RWPE1 (cell line): ENCODE results near the gene DSCAML1.

ENCODE experiments used
- CTCF ChIA-PET: fragments of 350-600 bp; sonication (Branson Sonifier 250); formaldehyde crosslinking; extraction: SDS; loops from one replicate; lab custom pipeline; 2021; lab: Yijun Ruan, JAX
- POLR2A ChIA-PET: fragments of 400-600 bp; formaldehyde crosslinking; extraction: SDS; loops from one replicate; lab custom pipeline; 2020; ENCODE audit warnings: antibody characterized with exemption; ENCODE audit not compliant: low non-redundant PET; lab: Yijun Ruan, JAX
- DNase-seq: peaks from one replicate; pipeline ENCODE4 v3.0.0; 2012; ENCODE audit warnings: low spot score
- H3K27ac ChIP-seq: fragments of 450-650 bp; 2 replicates; pipeline ENCODE4 v1.5.1; 2017
- CTCF ChIP-seq: fragments of 450-650 bp; conservative IDR thresholded peaks from 2 replicates; pipeline ENCODE4 v1.5.1; 2017; ENCODE audit warnings: low read depth, mild to moderate bottlenecking

DSCAML1 gene

GRCh38 chr11:117754030-117754429 lies 43.0 kb downstream of the DSCAML1 start:
- no peak for DNase-seq
- no peak overlapping the region for H3K27ac ChIP-seq
- CTCF ChIA-PET, result interaction anchor here (0.7 kb wide), 1 partner anchor 62 kb away, joined by 3 read pairs; no protein-coding TSS in a partner anchor
- POLR2A ChIA-PET, result no interaction called here
- TF ChIP-seq CTCF, result no peak

- DNase-seq, result no peak
- no peak overlapping the region for H3K27ac ChIP-seq
- no peak for TF ChIP-seq CTCF
- POLR2A ChIA-PET, result no interaction called here
- CTCF ChIA-PET, result no interaction called here
These were observed 44.2 kb downstream of the DSCAML1 start for GRCh38 chr11:117752721-117753237.

GRCh38 chr11:117752071-117752470 lies 44.9 kb downstream of the DSCAML1 start:
- no peak for DNase-seq
- TF ChIP-seq CTCF, result no peak
- ChIA-PET CTCF (no interaction called here), POLR2A (no interaction called here)
- H3K27ac ChIP-seq, result no peak overlapping the region

- no peak for TF ChIP-seq CTCF
- POLR2A ChIA-PET, result no interaction called here
- H3K27ac ChIP-seq, result no peak overlapping the region
- CTCF ChIA-PET, result no interaction called here
- no peak for DNase-seq
These were observed 45.9 kb downstream of the DSCAML1 start for GRCh38 chr11:117750916-117751662.

GRCh38 chr11:117750357-117750756 lies 46.7 kb downstream of the DSCAML1 start:
- ChIA-PET POLR2A (no interaction called here), CTCF (no interaction called here)
- TF ChIP-seq CTCF, result no peak
- DNase-seq, result no peak
- H3K27ac ChIP-seq, result no peak overlapping the region

- ChIA-PET POLR2A (no interaction called here), CTCF (no interaction called here)
- no peak for TF ChIP-seq CTCF
- no peak for DNase-seq
- H3K27ac ChIP-seq, result no peak overlapping the region
These were observed 47.5 kb downstream of the DSCAML1 start for GRCh38 chr11:117749541-117749910.
